ENCODE measurements around the gene PADI4. TPM values are rescaled to one million over a fixed set of nuclear protein-coding genes. Genes with fewer than 3 reads are reported as not detected.

The PADI4 gene
- total RNA-seq, 1 experiment from 2014 or later: not detected

GRCh38 chr1:17290553-17290952 lies 17.4 kb upstream of the PADI4 start:
- CTCF ChIA-PET: no interaction called here
- no peak for DNase-seq (ENCODE audit: low read depth, low spot score)
- Histone ChIP-seq H3K27ac (ENCODE audit: low read length) (no peak overlapping the region), H3K36me3 (ENCODE audit: control insufficient read depth, insufficient read depth, low read length) (no peaks in the 10 kb centered on the region), H3K4me1 (ENCODE audit: control insufficient read depth, insufficient read depth, low read length) (no peaks in the 10 kb centered on the region; the same call in 1 of the 2 replicates), H3K9me3 (ENCODE audit: control insufficient read depth, insufficient read depth, low read depth, low read length) (no peaks in the 10 kb centered on the region), H3K4me3 (ENCODE audit: low read depth in 2 of 2, low read length in 2 of 2) (no peak overlapping the region), H3K27me3 (ENCODE audit: control insufficient read depth, insufficient read depth, low read length) (no peaks in the 10 kb centered on the region)
- no peak for ATAC-seq
- POLR2A ChIA-PET: no interaction called here
- intact Hi-C loops (cut with micrococcal nuclease; ENCODE audit: unreplicated experiment): no loop called here
- TF ChIP-seq POLR2AphosphoS5 (IDR thresholded peaks at IDR 0.05; ENCODE audit: low read depth, low read length) (no peak), TCF7L2 (IDR thresholded peaks at IDR 0.05; ENCODE audit: low read depth, low read length) (no peak), CTCF (IDR thresholded peaks at IDR 0.05) (no peak), SIN3A (IDR thresholded peaks at IDR 0.05; ENCODE audit: borderline replicate concordance, insufficient read depth, low read depth, low read length) (no peak), REST (IDR thresholded peaks at IDR 0.05; ENCODE audit: insufficient read depth in 1 of 2, low read depth in 2 of 2, low read length in 1 of 2) (no peak)
- no TSS peak for BruUV-seq (replicated peaks)
- in situ Hi-C loops (cut with HindIII; ENCODE audit: low pct_unique_long_range_greater_than_20kb, low sequenced_read_pairs): no loop called here

DNA sequence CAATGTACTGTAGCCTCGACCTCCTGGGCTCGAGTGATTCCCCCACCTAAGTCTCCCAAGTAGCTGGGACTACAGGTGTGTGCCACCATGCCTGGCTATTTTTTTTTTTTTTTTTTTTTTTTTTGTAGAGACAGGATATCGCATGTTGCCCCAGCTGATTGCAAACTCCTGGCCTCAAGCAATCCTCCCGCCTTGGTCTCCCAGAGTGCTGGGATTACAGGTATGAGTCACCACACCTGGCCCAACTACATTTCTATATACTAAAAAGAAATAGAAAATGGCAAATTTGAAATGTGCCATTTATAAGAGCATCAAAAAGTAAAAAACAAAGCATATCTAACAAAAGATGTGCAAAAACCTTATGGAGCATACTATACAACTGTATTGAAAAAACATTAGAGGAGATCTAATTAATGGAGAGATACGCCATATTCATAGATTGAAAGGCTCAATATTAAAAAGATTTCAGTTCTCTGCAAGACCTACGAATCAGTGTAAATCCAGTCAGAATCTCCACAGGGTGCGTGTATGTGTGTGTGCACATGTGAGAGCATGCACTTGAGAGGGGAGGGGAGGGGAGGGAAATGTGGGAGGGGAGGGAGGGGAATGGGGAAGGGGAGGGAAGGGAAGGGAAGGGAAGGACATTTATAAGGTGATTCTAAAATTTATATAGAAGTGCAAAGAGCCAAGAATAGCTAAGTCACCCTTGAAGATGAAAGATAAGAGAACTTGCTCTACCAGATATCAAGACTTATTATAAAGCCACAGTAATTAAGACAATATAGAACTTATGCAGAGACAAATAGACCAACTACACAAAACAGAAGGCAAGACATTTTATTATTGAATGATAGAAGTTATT lies 15.5 kb upstream of the PADI4 start:
- Histone ChIP-seq H3K27me3 (ENCODE audit: control insufficient read depth, insufficient read depth, low read length) (no peaks in the 10 kb centered on the region), H3K4me1 (ENCODE audit: control insufficient read depth, insufficient read depth, low read length) (no peaks in the 10 kb centered on the region; the same call in 1 of the 2 replicates), H3K4me3 (ENCODE audit: low read depth in 2 of 2, low read length in 2 of 2) (no peak overlapping the region), H3K9me3 (ENCODE audit: control insufficient read depth, insufficient read depth, low read depth, low read length) (no peaks in the 10 kb centered on the region), H3K27ac (ENCODE audit: low read length) (no peak overlapping the region), H3K36me3 (ENCODE audit: control insufficient read depth, insufficient read depth, low read length) (no peaks in the 10 kb centered on the region)
- ChIA-PET POLR2A (no interaction called here), CTCF (interaction anchor here (0.6 kb wide), 1 partner anchor 11 kb away, joined by 3 read pairs; no protein-coding TSS in a partner anchor)
- TF ChIP-seq POLR2AphosphoS5 (IDR thresholded peaks at IDR 0.05; ENCODE audit: low read depth, low read length) (no peak), SIN3A (IDR thresholded peaks at IDR 0.05; ENCODE audit: borderline replicate concordance, insufficient read depth, low read depth, low read length) (no peak), TCF7L2 (IDR thresholded peaks at IDR 0.05; ENCODE audit: low read depth, low read length) (no peak), CTCF (IDR thresholded peaks at IDR 0.05) (no peak), REST (IDR thresholded peaks at IDR 0.05; ENCODE audit: insufficient read depth in 1 of 2, low read depth in 2 of 2, low read length in 1 of 2) (no peak)
- DNase-seq (ENCODE audit: low read depth, low spot score) (no peak), ATAC-seq (no peak)
- in situ Hi-C loops (cut with HindIII; ENCODE audit: low pct_unique_long_range_greater_than_20kb, low sequenced_read_pairs) (no loop called here), intact Hi-C loops (cut with micrococcal nuclease; ENCODE audit: unreplicated experiment) (no loop called here)
- no TSS peak for BruUV-seq (replicated peaks)

Data from Panc1 (cell line).